Ramos (cell line): ENCODE results near the gene OARD1.
"Not testable (repeated sequence)": the region's sequence is repeated elsewhere in the genome, so short reads cannot be mapped to it uniquely, and the experiment has no call there.

ENCODE experiments used
- in situ Hi-C: fragments of 300-500 bp; cut with MboI; formaldehyde crosslinking; loops from one replicate; pipeline ENCODE4 v1.14.3; 2022; ENCODE audit warnings: low sequenced_read_pairs; ENCODE audit not compliant: unreplicated experiment

OARD1 gene

GRCh38 chr6:41032830-41033229 is 39.3 kb downstream of the OARD1 start:
- in situ Hi-C loops: no loop called here

- in situ Hi-C loops: no loop called here
Measured at GRCh38 chr6:41028561-41029412, 43.4 kb downstream of the OARD1 start.

GRCh38 chr6:41027799-41028560 is 44.2 kb downstream of the OARD1 start:
- in situ Hi-C loops: no loop called here

GRCh38 chr6:41027241-41027640 is 44.9 kb downstream of the OARD1 start:
- in situ Hi-C loops: no loop called here

GRCh38 chr6:41025966-41026530 is 46.1 kb downstream of the OARD1 start:
- in situ Hi-C loops: no loop called here

GRCh38 chr6:41023114-41023513 is 49.0 kb downstream of the OARD1 start:
- in situ Hi-C loops: no loop called here

- in situ Hi-C loops: no loop called here
Measured at GRCh38 chr6:41022294-41022693, 49.9 kb downstream of the OARD1 start.

- in situ Hi-C loops: no loop called here
Measured at GRCh38 chr6:41021832-41022231, 50.3 kb downstream of the OARD1 start.

GRCh38 chr6:41017663-41018062 is 54.5 kb downstream of the OARD1 start:
- in situ Hi-C loops: no loop called here

GRCh38 chr6:41015860-41016259 is 56.3 kb downstream of the OARD1 start:
- in situ Hi-C loops: not testable (repeated sequence)

- in situ Hi-C loops: no loop called here
Measured at GRCh38 chr6:41014780-41015179, 57.4 kb downstream of the OARD1 start.
